Activated CD4-positive, alpha-beta T cell treated with anti-CD3 and anti-CD28 coated beads, Interleukin-2, Interleukin-6, amounts not matched to agents 100 ng/mL and 50 ng/mL, durations not matched to agents 16 hours and 8 hours (primary cell): ENCODE data around the gene IQCC.
A peak's percentile ranks its signal among the peaks of the same experiment; 100 is the strongest.
"Not testable (repeated sequence)": the region's sequence is repeated elsewhere in the genome, so short reads cannot be mapped to it uniquely, and the experiment has no call there.

Experiments
- DNase-seq: peaks from one replicate; pipeline ENCODE4 v3.0.0-alpha.2; 2020

Gene IQCC

DNA sequence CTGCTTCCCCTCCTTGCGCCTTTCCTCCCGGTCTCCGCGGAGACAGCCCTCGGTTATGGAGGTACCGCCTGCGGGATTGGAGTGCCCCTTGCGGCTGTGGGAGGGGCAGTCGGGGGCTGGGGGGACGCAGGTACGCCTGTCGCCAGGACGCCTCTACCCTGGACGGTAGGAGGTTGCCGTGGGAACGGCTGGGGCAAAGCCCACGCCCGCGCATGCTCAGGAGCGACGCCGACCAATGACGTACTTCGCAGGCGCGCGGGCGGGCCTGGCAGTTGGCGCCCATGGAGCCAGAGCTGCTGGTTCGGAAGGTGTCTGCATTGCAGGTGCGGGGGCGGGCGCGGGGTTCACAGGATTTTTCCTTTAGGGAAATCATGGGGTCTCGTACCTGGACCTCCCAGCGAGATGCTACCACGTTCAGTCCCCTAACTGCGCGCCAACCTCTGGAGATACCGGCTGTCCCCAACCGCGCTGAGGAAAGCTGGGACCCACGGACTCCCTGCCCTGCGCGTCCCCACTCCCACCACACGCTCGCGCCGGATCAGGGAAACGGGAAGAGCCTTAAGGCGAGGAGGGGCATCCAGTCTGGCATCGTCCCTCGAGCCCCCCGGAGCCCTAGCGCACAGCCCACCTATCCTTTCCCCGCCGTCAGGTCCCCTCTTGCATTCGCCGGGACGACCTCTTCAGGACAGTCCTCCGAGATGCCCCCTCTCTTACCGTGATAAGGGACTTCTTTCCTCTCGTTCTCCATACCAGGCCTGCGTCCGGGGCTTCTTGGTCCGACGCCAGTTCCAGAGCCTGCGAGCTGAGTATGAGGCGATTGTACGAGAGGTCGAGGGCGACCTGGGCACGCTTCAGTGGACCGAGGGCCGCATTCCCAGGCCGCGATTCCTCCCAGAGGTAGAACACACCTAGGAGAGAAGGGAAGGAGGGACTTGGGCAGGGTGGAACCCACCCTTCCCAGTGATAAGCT, at the start of gene IQCC:
Gene IQCC (plus strand): TSS at position 271 of the 970 bp plus-strand sequence. CDS start 11 bp downstream, at position 282.
- peak; percentile 92 for DNase-seq

DNA sequence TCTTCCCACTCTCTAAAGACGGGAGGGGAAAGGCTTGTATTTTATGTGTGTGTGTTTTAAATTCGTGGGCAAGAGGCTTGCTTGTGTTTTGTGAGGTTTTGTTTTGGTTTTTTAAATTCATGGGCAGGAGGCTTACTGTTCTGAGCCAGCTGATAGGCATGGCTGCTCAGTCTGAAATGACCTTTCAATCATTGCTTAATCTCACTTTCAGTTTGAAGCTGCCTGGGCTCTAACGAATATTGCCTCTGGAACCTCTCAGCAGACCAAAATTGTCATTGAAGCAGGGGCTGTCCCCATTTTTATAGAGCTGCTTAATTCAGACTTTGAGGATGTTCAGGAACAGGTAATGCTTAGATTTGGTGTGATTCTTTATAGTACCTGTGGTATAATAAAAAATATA, 46.3 kb upstream of the IQCC start:
- DNase-seq = peak; percentile 12

DNA sequence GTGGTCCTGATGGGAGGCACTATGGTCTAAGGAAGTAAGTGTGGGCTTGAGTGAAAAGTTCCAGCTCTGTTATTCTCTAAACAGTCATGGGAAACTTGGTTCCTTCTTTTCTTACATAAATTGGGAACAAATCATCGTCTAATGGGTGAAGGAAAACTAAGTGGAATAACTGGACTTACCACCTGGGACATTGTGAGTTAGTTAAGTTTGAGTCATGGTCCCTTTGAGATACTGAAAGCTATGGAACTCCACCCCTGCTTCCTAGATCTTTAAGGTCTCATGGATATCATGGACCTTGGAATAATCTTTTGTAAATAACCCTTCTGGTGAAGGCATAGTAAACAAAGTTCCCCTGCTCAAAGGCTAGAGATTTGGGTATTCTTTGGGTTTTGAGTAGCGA, 42.1 kb upstream of the IQCC start:
- DNase-seq = no peak

DNA sequence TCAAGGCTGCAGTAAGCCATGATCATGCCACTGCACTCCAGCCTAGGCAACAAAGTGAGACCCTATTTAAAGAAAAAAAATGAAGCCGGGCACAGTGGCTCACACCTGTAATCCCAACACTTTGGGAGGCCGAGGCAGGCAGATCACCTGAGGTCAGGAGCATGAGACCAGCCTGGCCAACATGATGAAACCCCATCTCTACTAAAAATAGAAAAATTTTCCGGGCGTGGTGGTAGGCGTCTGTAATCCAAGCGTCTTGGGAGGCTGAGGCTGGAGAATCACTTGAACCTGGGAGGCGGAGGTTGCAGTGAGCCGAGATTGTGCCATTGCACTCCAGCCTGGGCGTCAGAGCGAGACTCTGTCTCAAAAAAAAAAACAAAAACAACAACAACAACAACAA, 39.8 kb upstream of the IQCC start:
- not testable (repeated sequence) for DNase-seq

DNA sequence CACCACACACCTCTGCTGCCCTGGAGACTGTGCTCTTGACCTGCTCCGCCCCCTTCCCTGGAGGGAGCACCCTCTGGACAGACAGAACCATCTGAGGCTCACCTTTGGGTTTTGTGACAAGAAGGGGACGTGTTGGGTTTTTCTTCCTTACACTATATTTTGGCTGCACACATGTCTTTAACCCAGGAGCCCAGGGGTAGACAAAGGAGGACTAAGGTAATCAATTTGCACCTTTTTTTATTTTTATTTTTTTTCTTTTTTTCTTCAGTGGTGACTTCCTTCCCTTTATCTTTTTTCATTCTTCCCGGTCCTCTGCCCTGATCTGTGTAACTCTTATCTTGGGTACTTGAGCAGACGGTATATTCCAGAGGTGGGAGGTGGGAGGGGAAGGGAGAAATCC, 34.5 kb upstream of the IQCC start:
- DNase-seq = no peak

DNA sequence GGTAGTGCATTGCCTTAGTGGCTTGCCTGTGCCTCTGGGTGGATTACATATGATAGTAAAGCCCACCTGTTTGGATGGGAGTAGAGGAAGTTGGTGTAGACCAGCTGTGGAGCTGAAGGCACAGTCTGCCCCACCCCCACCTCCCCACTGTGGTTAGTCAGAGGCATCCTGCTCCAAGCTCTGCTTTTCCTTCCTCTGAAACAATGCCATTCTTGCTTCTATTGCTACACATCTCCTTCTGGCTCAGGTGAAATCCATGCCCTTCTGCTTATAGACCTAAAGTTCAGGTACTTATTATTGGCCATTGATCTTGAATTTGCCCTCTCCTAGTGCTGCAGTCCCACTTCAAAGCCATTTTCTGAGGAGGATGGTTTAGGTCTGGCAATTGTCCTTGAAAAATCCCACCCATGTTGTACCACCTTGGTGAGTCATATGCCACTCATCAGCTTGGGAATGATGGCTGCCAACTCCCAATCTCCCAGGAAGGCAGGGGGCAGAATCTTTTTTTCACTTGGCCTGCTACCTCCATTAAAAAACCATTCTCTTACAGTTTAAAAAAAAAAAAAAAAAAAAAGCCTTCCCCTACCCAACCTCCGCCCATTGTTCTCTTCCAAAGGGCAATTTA, 32.7 kb upstream of the IQCC start:
- DNase-seq = no peak

DNA sequence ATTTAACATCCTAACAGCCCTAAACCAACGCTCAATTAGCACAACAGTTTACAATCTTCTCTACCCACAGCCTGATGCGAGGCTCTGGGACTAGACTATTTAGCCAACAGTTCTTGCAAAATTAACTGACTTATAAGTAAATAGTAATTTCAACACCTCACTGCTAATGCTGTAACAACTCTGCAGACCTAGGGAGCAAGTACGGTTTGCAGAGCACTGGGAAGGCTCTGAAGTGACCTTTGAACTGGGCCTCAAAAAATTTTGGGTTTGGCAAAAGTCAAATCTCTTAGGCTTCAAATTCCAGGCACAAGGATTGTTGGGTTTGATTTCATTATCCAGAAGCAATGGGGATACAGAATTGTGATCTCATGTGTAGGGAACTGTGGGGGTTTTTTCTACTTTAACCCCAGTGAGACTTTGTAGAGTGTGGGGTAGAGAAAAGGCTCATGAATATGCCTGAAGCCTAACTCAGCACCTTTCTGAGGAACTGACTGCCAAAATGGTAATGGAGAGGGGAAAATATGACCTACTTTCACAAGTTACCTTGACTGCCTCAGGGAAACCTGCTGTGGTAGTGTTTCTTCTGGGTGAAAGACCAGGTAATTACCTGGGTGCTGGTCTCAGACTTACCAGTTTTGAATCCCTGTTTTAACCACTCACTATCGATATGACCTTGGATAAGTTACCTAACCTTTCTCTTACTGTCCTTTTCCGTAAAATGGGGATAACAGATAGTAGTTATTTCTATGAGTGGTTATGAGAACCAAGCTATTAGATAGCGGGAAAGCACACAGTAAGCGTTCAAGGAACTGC, 26.9 kb upstream of the IQCC start:
- DNase-seq = no peak

DNA sequence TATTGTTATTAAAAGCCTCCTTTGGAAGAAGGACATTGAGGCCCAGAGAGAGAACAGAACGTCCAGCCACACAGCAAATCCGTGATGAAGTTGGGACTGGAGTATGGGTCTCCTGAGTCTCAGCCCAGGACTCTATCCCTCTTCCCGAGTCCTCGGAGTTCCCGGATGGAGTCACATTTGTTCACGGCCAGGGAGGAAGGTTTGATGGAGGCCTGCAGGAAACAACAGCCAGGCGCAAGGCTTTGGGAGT, 26.4 kb upstream of the IQCC start:
- DNase-seq = no peak

DNA sequence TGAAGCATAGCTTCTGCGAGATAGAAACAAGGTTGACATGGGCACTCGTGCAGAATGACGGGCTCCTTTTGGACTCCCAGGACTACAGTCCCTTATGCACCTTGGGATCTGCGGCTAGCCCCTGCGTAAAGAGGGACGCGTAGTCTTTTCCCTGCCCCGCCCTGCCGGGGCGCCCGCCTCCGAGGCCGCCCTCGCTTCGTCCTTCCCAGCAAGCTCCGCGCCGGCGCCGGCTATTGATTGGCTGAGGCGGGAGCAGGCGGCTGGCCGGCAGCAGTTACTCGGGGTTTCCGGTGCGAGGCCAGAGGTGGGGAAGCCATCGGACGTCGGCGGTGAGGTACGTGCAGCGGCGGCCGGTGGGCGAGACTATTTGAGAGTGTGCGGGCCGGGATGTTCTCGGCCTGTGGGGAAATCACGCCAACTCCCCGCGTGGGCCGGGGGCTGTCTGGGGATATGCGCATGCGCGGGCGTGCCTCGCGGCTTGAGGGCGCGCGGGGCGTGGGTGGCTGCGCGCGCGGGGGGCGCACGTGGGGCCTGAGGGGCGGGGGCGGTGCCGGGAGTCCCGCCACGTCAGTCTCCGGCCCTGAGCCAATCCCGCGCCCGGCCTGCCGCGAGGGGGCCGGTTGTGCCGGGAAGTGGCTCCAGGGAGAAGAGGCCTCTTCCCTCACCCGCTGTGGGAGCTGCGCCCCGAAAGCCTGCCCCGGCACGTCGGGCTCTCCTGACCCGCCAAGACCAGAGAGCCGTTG, 25.9 kb upstream of the IQCC start, which contains the start of gene TXLNA:
Gene TXLNA (plus strand): TSS at position 233 of the 743 bp plus-strand sequence. CDS start 671 bp downstream, outside the sequence.
- DNase-seq = peak; percentile 96

DNA sequence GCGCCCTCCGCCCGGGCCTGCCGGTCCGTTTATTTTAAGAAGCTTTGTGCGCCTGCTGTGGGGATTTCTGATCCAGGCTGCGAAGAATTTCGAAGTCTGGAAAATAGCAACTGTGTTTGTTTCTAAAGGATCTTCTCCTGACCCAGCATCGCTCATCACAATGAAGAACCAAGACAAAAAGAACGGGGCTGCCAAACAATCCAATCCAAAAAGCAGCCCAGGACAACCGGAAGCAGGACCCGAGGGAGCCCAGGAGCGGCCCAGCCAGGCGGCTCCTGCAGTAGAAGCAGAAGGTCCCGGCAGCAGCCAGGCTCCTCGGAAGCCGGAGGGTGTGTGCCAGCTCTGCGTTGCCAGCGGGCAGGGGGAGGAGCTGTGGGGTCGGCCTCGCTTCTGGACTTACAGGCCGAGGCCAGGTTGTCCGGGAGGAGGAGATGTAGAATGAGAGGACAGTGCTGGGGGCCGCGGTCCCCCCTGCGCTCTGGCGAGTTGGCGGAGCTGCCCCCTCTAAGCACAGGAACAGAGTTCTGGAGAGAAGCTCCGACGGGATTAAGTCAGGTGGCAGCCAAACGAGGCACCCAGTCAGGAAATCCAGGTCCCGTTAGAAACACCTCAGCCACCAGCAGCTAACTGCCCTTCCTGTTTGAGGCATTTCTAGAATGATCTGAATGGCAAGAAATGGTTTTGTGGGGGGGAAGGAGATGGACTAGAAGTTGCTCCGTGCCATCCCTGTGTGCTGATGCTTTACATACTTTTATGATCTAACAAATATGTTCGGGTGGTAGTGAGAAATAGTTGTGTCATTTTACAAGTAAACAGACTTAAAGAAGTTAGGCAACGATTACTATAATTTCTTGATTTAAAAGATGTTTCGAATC, 25.0 kb upstream of the IQCC start:
- peak; percentile 71 for DNase-seq

DNA sequence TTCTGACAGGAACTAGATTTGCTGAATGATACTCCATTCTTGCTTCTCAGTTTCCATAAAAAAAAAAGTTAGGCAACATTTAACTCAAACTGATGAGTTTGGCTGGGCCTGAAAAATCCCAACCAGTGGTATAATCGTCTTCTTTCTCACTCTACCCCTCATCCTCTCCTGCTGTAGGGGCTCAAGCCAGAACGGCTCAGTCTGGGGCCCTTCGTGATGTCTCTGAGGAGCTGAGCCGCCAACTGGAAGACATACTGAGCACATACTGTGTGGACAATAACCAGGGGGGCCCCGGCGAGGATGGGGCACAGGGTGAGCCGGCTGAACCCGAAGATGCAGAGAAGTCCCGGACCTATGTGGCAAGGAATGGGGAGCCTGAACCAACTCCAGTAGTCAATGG, 24.4 kb upstream of the IQCC start:
- DNase-seq = no peak

DNA sequence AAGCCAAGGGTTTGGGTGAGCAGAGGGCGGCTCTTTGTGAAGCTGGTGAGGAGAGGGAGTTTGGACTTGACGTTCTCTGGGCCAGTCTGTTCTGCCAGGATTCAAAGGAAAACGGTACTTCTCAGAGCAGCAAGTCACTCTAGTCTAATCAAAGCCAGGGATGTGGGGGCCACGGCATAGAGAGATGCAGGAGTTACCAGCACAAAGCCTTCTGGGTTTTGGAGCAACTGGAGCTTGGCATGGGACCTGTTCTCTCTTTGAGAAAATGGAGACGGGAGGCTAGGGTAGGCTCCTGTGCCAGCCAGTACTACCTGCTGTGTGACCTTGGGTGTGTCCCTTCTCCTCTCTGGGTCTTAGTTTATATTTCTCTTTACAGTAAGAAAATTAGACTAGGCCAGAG, 23.9 kb upstream of the IQCC start:
- DNase-seq = no peak

DNA sequence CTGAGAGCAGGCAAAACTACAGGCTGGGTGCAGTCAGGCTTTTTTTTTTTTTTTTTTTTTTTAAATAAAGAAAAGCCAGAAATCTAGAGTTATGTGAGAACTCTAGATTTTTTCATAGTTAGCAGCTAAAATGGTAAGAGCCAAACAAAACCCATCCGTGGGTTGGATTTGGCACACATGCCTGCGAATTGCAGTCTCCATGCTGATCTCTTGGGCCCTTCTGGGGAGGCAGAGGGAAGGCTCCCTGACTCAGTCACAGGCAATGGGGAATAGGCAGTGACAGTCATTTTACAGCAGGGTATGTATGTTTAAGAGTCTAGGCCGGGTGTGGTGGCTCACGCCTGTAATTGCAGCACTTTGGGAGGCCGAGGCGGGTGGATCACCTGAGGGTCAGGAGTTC, 23.4 kb upstream of the IQCC start:
- DNase-seq = no peak

DNA sequence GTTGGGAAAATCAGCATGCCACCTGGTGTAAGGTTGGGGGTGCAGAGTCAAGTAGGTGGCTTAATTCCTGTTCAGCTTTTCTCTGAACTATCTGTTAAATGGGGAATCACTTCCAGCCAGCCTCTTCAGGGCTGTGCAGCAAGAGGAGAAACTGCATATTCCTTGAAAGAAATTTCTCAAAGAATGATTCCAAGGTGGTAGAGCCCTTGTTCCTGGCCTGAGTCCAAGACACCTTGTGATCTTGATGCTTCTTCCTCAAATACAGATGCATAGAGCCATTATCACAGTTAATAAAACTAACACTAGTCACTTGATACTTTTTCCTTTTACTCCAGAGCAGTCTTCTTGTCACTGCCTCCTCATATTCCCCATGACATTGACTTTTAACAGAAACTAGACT, 20.8 kb upstream of the IQCC start:
- no peak for DNase-seq

DNA sequence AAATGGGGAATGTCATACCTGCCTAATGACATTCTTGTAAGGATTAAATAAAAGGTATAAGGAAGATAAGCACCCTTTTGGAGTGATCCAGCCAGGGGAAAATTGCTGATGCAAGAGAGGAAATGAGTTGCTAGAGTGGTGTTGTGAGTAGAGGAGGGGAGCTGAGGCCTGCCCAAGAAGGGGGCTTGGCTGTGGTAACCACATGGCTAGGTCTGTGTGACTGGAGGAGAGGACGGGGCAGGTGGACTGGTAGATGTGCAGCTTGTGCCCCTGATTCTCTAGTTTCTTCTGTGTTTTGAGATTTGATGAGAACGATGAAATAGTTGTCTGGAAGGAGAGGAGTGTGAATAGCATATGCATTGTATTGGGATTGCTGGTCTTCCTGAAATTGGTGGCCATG, 19.4 kb upstream of the IQCC start:
- DNase-seq = no peak

DNA sequence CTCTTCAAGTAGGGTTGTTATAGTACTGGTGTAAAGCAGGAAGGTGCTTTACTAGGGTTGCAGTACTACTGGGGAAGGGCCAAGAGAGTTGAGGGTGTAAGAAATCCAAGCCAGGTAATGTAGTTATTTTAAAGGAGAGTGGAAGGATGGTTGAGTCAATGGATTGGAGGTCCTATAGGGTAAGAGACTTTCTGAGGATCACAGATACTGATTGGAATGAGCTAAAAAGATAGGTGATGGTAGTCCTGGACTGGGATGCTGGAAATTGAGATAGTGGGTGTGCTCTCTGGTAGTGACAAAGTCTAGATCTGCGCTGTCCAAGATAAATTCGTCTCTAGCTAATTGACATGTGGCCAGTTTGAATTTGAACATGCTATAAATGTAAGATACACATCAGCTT, 19.0 kb upstream of the IQCC start:
- DNase-seq = no peak

DNA sequence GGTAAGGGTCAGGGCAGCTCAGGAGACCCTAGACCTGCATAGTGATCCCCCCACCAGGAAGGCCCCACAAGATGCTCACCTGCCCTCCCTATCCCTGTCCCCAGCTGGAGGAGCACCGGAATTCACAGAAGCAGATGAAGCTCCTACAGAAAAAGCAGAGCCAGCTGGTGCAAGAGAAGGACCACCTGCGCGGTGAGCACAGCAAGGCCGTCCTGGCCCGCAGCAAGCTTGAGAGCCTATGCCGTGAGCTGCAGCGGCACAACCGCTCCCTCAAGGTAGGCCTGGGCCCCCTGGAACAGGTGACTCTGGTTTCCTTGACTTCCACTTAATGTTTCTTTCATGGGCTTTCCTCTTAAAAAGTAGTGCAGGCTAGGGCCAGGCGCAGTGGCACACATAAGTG, 17.6 kb upstream of the IQCC start:
- DNase-seq = no peak

DNA sequence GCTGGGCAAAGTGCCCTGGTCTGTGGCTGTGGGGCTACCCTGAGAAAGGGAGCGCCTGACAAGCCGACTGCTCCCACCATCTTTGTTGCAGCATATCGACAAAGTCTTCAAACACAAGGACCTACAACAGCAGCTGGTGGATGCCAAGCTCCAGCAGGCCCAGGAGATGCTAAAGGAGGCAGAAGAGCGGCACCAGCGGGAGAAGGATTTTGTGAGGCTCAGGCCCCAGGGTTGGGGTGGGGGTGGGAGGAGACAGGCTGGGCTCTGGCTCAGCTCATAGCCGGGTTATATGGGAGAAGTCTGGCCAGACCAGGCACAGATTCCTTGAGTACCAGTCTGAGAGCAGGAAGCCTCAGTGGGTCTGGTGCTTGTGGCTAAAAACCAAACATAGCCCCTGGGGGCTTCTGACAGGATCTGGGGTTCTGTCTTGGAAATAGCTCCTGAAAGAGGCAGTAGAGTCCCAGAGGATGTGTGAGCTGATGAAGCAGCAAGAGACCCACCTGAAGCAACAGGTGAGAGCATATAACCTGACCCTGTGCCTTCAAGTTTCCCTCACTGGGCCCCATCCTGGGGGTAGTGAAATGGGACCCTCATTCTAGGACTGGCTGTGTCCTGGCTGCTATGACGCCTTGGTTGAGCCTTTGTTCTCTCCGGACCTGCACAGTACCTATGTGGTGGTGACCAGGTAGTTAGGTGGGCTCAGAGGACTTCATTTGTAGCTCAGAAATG, 13.1 kb upstream of the IQCC start:
- no peak for DNase-seq

DNA sequence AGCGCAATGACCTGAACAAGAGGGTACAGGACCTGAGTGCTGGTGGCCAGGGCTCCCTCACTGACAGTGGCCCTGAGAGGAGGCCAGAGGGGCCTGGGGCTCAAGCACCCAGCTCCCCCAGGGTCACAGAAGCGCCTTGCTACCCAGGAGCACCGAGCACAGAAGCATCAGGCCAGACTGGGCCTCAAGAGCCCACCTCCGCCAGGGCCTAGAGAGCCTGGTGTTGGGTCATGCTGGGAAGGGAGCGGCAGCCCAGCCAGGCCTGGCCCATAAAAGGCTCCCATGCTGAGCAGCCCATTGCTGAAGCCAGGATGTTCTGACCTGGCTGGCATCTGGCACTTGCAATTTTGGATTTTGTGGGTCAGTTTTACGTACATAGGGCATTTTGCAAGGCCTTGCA, 10.5 kb upstream of the IQCC start:
- DNase-seq = no peak

DNA sequence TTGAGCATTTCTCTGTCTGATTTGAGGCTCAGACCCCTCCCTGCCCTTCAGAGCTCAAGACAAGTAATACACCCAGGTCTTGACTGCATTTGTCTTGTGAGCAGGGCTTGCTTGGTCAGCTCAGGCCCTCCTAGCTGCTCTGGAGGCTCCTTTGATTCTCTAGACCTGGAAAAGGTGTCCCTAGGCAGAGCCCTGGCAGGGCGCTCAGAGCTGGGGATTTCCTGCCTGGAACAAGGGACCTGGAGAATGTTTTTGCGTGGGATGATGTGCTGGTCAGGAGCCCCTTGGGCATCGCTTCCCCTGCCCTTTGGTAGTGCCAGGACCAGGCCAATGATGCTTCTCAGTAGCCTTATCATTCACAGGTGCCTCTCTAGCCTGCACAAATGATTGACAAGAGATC, 9.9 kb upstream of the IQCC start:
- no peak for DNase-seq
